Measurements from ENCODE around the gene GAMT. TPM values are rescaled to one million over a fixed set of nuclear protein-coding genes. Genes with fewer than 3 reads are reported as not detected.

Gene GAMT
- 27.5 to 43.7 TPM (median 40.5 TPM) in 5 replicates for total RNA-seq (2022; extraction: Qiagen RNA extraction)

DNA sequence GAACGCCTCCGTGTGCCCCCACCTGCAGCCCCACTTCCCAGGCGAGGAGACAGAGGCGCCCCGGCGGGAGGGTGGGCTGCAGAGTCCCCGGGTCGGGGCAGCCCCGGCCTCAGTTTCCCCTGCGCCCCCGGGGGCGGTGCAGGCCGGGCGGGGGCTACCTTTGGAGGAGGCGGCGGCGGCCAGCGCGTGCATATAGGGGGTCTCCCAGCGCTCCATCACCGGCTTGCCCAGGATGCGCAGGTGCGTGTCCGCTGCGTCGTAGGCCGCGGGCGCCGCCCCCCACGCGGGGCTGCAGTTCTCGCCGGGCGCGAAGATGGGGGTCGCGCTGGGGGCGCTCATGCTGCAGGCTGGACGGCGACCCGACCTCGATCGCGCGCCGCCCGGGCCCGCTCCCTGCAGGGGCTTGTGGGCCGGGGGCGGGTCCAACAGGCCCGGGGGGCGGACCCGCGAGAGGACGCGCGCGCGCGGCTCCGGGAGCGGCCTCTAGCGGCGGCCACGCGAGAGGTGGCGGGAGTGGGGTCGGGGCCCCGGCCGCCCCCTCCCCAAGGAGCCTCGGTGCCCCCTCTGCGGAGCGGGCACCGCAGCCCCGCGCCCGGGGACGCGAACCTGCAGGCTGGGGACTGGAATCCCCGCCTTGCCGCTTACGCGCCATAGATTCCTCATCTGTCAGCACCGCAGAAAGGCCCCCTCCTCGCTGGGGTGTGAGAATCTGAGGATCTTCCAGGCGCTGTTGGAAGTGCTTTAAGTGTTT, at the start of gene GAMT:
Gene GAMT, minus strand, starts transcription at position 405 of the 751 bp plus-strand sequence. Its CDS starts 66 bp downstream, at position 339.

DNA sequence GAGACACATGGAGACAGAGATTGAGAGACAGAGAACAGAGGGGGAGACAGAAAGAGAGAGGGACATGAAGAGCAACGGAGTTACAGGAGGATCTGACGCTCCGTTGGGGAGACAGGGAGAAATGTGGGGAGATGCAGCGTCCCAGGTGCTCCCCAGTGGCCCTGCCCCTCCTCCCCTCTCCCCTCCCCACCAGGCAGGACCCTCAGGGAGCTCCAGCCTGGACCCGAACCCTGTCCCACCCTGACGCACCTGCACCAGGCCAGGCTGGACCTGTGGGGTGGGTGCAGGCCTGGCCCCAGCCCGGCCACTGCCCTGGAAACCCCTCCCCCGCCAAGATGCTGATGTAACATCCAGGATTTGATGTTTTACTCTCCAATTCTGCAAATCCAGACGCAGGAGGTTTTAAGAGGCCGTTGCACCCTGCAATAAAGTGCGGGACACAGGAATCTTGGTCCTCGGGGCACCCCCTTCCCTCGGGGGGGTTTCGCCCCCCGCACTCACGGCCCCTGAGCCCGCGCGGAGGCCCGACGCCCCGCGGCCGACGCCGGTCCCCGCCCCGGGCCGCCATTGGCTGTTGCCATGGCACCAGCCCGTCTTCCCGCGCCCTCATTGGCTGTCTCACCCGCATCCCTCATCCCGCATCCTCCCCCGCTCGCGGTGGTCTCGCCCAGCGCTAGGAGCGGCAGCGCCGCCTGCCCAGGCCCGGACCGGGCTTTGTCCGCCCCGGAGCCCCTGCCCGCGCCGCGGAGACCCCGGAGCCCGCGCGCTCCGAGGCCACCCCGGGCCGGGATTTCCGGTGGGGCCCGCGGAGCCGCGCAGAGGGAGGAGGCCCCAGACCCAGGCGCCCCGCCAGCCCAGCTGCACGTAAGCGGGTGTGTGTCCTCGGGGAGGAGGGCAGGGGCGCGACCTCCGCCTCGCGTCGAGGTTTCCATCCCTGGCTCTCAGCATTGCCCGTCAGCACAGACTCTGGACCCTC, 48.4 kb upstream of the GAMT start, which contains the start of gene APC2:
Gene APC2, plus strand, starts transcription at position 655 of the 976 bp plus-strand sequence. CDS start 2,881 bp downstream, outside the sequence.

DNA sequence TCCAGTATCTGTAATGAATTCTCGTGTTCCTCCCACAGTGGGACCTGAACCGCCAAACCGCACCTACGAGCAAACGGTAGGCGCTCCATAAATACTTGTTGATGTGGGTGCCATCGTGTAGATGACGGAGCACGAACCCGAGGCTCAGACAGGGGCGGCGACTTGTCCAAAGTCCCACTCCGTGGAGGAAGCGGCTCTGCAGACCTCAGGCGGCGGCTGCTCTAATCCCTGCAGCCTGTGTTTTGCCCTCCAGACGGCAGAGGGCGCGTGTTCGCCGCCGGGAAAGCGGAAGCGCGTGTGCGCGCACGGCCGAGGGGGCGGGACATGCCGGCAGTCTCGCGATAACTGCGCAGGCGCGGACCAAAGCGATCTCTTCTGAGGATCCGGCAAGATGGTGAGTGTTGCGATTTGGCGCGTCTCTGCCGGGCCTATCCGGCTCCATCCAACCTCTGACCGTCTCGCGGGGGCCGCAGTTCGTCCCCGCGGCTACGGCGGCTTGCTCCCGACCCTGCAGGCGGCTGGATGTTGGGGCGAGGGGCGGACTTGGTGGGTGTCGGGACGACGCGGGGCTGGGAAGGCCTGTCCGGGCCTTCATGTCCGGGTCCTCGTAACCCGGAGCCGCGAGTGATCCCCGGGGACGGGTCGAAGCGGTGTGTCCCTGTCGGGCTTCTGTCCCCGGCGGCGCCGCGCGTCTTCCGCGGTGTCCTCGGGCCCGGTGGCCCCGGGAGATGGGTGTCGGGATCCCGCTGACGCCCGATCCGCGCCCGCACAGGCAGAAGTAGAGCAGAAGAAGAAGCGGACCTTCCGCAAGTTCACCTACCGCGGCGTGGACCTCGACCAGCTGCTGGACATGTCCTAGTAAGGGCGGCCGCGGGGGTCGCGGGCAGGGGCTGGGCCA, 36.9 kb upstream of the GAMT start, which contains the start of gene RPS15:
Gene RPS15, plus strand, starts transcription at position 362 of the 898 bp plus-strand sequence. Its CDS starts 30 bp downstream, at position 392.

DNA sequence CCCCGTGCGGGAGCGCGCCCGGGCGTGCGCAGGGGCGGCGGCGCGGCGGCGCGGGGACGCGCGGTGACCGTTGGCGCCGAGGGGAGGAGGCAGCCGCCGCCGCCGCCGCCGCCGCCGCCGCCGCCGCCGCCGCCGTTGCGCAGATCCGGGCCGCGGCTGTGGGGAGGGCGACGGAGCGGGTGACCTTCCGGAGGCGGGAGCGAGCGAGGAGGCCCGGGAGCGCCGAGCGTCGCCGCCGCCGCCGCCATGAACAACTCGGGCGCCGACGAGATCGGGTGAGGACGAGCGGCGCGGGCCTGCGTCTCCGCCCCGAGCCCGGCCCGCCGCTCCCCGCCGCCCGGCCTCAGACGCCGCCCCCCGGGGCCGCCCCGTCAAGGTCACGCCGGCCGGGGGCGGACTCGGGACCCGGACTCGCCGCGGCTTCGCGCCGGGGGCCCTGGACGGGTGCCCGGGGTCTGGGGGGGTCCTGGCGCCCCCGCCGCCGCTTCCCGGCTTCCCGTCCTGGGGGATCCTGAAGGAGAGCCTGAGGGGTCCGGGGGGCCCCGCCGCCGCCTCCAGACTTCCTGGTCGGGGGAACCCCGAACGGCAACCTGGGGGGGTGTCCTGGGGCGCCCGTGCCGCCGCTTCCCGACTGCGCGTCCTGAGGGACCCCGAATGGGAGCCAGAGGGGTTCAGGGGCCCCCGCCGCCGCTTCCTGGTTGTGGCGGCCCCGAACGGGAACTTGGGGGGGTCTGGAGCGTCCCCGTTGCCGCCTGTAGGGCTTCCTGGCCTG, 6.4 kb upstream of the GAMT start, which contains the start of gene DAZAP1:
Gene DAZAP1, plus strand, starts transcription at position 59 of the 772 bp plus-strand sequence. Its CDS starts 188 bp downstream, at position 247.

GRCh38 chr19:1383312-1384084, 17.8 kb downstream of the GAMT start, which contains the start of gene NDUFS7:
Gene NDUFS7, plus strand, starts transcription at chr19:1383907. Its CDS starts 20 bp downstream, at chr19:1383927.

Other genes starting within 250 kb of the GAMT start
- 23.2 to 39.6 TPM (median 36.2 TPM) in 5 replicates for gene SBNO2, start 227.3 kb downstream of the GAMT start, total RNA-seq (2022; extraction: Qiagen RNA extraction)
- 31.4 to 37.3 TPM (median 35.9 TPM) in 5 replicates for gene STK11, start 195.8 kb downstream of the GAMT start, total RNA-seq (2022; extraction: Qiagen RNA extraction)
- gene CBARP, start 163.5 kb downstream of the GAMT start, total RNA-seq (2022; extraction: Qiagen RNA extraction) = 2.2 to 4.6 TPM (median 4.4 TPM) in 5 replicates
- gene ATP5F1D, start 159.8 kb downstream of the GAMT start, total RNA-seq (2022; extraction: Qiagen RNA extraction) = 76.6 to 174 TPM (median 172 TPM) in 5 replicates
- gene MIDN, start 153.0 kb downstream of the GAMT start, total RNA-seq (2022; extraction: Qiagen RNA extraction) = 42.8 to 54.2 TPM (median 50.7 TPM) in 5 replicates
- gene CIRBP, start 132.2 kb downstream of the GAMT start, total RNA-seq (2022; extraction: Qiagen RNA extraction) = 94.0 to 177 TPM (median 104 TPM) in 5 replicates
- 43.0 to 92.1 TPM (median 78.4 TPM) in 5 replicates for gene FAM174C, start 126.0 kb downstream of the GAMT start, total RNA-seq (2022; extraction: Qiagen RNA extraction)
- gene EFNA2, start 115.7 kb downstream of the GAMT start, total RNA-seq (2022; extraction: Qiagen RNA extraction) = 1.5 to 2.4 TPM (median 1.7 TPM) in 5 replicates
- 70.5 to 76.7 TPM (median 73.9 TPM) in 5 replicates for gene NDUFS7, start 17.6 kb downstream of the GAMT start, total RNA-seq (2022; extraction: Qiagen RNA extraction)
- gene DAZAP1, start 6.0 kb upstream of the GAMT start, total RNA-seq (2022; extraction: Qiagen RNA extraction) = 74.9 to 108 TPM (median 102 TPM) in 5 replicates
- gene RPS15, start 36.9 kb upstream of the GAMT start, total RNA-seq (2022; extraction: Qiagen RNA extraction) = 1,432 to 1,976 TPM (median 1,893 TPM) in 5 replicates
- 0.64 to 2.7 TPM (median 1.8 TPM) in 5 replicates for gene APC2, start 48.6 kb upstream of the GAMT start, total RNA-seq (2022; extraction: Qiagen RNA extraction)
- 9.1 to 20.0 TPM (median 17.5 TPM) in 5 replicates for gene C19orf25, start 77.7 kb upstream of the GAMT start, total RNA-seq (2022; extraction: Qiagen RNA extraction)
- 0.52 to 1.2 TPM (median 1.0 TPM) in 5 replicates for gene PCSK4, start 88.8 kb upstream of the GAMT start, total RNA-seq (2022; extraction: Qiagen RNA extraction)
- 4.4 to 5.8 TPM (median 4.9 TPM) in 5 replicates for gene REEP6, start 89.6 kb upstream of the GAMT start, total RNA-seq (2022; extraction: Qiagen RNA extraction)
- 2.3 to 3.5 TPM (median 3.4 TPM) in 5 replicates for gene ADAMTSL5, start 111.5 kb upstream of the GAMT start, total RNA-seq (2022; extraction: Qiagen RNA extraction)
- gene PLK5, start 122.5 kb upstream of the GAMT start, total RNA-seq (2022; extraction: Qiagen RNA extraction) = not detected in 5 replicates
- 5.9 to 13.5 TPM (median 12.5 TPM) in 5 replicates for gene MEX3D, start 166.8 kb upstream of the GAMT start, total RNA-seq (2022; extraction: Qiagen RNA extraction)
- 32.8 to 54.3 TPM (median 44.6 TPM) in 5 replicates for gene MBD3, start 191.3 kb upstream of the GAMT start, total RNA-seq (2022; extraction: Qiagen RNA extraction)
- gene UQCR11, start 203.9 kb upstream of the GAMT start, total RNA-seq (2022; extraction: Qiagen RNA extraction) = 87.9 to 189 TPM (median 174 TPM) in 5 replicates

All from A549 treated with Mapracorat at 1 μM for 4 hours (cell line).